Middle frontal gyrus (tissue), 1 donor: ENCODE results near the gene APOBEC3C.
"Not testable (repeated sequence)": the region's sequence is repeated elsewhere in the genome, so short reads cannot be mapped to it uniquely, and the experiment has no call there.

Experiments
- DNase-seq: peaks from one replicate; pipeline ENCODE4 v3.0.0-alpha.2; 2015; ENCODE audit warnings: low spot score; ENCODE audit errors: extremely low spot score

APOBEC3C gene

DNA sequence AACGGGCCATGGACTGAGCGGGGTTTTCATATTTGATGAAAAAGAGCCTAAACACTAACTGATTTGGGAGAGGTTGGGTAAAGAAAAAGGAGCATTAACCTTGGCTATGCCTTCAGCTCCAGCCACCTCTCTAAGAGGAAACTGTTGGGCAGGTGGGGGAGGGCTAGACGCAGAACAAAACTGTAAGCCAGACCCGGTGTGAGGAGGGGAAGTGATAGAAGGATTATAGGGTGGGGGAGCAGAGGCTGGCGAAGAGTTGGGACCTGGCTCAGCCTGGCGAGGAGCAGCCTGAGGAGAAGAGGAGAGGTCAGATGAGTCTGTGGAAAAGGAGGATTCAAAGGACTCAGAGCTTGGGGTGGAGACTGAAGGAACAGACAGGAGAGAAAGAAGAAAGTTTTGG, 47.2 kb downstream of the APOBEC3C start:
- not testable (repeated sequence) for DNase-seq

DNA sequence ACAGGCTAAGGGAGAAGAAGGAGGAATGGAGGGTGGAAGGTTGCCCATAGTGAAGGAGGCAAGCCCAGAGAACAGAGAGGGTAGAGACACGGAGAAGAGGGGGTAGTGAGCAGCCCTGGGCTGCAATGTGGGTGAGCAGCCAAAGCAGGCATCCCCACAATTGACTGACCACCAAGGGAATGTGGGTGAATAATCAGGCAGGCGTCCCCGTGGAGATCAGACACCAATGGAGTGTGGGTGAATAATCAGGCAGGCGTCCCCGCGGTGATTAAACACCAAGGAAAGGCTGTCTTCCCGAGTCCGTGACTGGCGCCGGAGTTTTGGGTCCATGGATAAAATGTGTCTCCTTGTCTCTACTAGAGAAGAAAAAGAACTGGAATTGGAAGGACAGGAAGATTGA, 47.9 kb downstream of the APOBEC3C start:
- not testable (repeated sequence) for DNase-seq

DNA sequence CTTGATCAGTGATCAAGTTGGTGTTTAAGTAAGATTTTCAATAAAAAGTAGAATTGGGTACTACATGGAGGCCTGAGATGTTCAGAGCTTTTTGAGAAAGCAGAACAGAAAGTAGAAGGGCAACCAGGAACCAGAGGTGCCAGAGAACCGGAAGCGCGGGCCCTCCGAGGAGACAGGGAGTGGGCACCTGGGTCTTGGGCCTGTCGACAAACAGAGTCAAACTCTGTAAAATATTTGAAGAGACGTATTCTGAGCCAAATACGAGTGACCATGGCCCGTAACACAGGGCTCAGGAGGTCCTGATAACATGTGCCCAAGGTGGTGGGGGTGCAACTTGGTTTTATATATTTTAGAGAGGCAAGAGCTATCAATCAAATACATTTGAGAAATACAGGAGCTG, 49.8 kb downstream of the APOBEC3C start:
- not testable (repeated sequence) for DNase-seq

DNA sequence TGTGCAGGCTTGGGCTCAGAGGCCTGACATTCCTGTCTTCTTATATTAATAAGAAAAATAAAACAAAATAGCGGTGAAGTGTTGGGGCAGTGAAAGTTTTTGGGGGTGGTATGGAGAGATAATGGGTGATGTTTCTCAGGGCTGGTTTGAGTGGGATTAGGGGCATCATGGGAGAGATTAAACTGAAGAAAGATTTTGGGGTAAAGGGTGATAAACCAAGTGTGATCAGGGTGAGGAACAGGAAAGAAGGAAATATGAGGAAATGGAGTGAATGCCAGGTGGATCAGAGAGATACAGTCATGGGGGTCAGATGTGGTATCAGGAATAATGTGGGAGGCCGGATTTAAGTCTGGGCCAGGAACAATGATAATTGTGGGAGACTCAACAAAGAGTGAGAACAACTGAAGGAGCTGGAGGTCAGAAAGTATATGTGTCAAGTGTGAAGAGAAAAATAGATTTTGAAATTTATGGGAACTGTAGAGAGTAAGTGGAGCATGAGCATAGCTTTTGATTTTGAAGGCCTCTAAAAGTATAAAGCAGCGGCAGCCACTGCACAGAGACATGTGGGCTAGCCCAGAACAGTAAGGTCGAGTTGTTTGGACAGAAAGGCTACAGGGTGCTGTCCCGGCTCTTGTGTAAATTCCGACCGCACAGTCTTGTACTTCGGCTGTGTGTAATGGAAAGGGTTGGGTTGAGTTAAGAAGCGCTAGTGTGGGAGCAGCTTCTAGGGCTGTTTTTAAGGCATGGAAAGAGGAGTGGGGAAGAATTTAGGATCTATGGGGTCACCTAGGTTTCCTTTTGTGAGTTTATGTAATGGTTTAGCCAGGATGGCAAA, 52.6 kb downstream of the APOBEC3C start:
- DNase-seq = not testable (repeated sequence)

DNA sequence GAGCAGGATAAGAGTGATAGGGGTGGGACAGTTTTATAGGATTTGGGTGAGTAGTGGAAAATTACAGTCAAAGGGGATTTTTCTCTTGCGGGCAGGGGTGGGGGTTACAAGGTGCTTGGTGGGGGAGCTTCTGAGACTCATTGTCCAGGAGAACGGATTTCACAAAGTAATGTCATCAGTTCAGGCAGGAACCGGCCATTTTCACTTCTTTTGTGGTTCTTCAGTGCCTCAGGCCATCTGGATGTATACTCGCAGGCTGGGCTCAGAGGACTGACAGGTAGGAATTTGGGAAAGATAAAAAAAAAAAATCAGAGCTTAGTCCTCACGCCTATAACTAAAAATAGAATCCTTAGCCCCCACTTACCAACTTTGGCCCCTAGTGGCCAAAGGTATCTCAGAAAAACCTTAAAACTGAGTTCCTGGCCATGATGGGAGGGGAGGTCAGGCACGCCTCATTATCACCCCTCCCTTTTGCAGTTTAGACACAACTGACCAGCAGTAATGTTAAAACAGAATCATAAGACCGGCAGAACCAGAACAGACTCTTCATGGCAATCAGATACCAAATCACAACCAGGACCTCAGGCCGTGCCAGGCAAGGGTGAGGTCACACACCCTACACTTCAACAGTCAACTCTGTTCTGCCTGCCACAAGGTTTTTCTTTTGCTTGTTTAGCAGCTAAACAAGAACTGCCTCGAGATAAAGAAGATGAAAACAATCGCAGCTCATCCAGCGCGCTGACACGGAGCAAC, 54.2 kb downstream of the APOBEC3C start:
- no peak for DNase-seq
